Measurements from ENCODE around the gene UBAC1.

- TF ChIP-seq, protein P1, sequence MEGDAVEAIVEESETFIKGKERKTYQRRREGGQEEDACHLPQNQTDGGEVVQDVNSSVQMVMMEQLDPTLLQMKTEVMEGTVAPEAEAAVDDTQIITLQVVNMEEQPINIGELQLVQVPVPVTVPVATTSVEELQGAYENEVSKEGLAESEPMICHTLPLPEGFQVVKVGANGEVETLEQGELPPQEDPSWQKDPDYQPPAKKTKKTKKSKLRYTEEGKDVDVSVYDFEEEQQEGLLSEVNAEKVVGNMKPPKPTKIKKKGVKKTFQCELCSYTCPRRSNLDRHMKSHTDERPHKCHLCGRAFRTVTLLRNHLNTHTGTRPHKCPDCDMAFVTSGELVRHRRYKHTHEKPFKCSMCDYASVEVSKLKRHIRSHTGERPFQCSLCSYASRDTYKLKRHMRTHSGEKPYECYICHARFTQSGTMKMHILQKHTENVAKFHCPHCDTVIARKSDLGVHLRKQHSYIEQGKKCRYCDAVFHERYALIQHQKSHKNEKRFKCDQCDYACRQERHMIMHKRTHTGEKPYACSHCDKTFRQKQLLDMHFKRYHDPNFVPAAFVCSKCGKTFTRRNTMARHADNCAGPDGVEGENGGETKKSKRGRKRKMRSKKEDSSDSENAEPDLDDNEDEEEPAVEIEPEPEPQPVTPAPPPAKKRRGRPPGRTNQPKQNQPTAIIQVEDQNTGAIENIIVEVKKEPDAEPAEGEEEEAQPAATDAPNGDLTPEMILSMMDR (IDR thresholded peaks at IDR 0.05; ENCODE audit: low read depth, low read length, missing input control): no peak
- TF ChIP-seq YY1 (IDR thresholded peaks at IDR 0.05) (no peak), ATF3 (IDR thresholded peaks at IDR 0.05) (no peak), TAF1 (conservative IDR thresholded peaks at IDR 0.05) (no peak)
Measured at GRCh38 chr9:135895202-135895848, 65.8 kb downstream of the UBAC1 start.

Measured in liver (tissue), 3 donors.